Neural cell (in vitro differentiated cells): ENCODE data around the gene PRXL2A. TPM values are rescaled to one million over a fixed set of nuclear protein-coding genes. Genes with fewer than 3 reads are reported as not detected.

Source experiments
- H2AFZ ChIP-seq: fragments of 200-600, 300-800 bp; sonication (generic), shearing (Covaris generic); 2 replicates; pipeline ENCODE4 v1.6.0; 2014; ENCODE audit warnings: low read depth, mild to moderate bottlenecking, antibody characterized with exemption, low read length, moderate library complexity
- H3F3A ChIP-seq: fragments of 200-600 bp; shearing (Covaris generic); 2 replicates; pipeline ENCODE4 v1.6.1; 2016; ENCODE audit warnings: mild to moderate bottlenecking, moderate library complexity, mixed read lengths, antibody characterized with exemption, low read length; ENCODE audit not compliant: insufficient read depth, poor library complexity, severe bottlenecking
- H3K27ac ChIP-seq: fragments of 200-600, 300-800 bp; sonication (generic), shearing (Covaris generic); 2 replicates; pipeline ENCODE4 v1.5.1; 2014; ENCODE audit warnings: mild to moderate bottlenecking, low read length, moderate library complexity
- H3K27me3 ChIP-seq: fragments of 300-800, 200-600 bp; sonication (generic), shearing (Covaris generic); 2 replicates; pipeline ENCODE4 v1.6.0; 2014; ENCODE audit warnings: mild to moderate bottlenecking, low read depth, low read length, moderate library complexity; ENCODE audit not compliant: insufficient read depth
- H3K36me3 ChIP-seq: fragments of 300-800, 200-600 bp; sonication (generic), shearing (Covaris generic); 2 replicates; pipeline ENCODE4 v1.5.1; 2014; ENCODE audit warnings: mild to moderate bottlenecking, antibody characterized with exemption, low read length, moderate library complexity; ENCODE audit not compliant: insufficient read depth
- H3K4me2 ChIP-seq: fragments of 300-800, 200-600 bp; sonication (generic), shearing (Covaris generic); 2 replicates; pipeline ENCODE4 v1.6.0; 2014; ENCODE audit warnings: mild to moderate bottlenecking, low read length
- H3K4me3 ChIP-seq: fragments of 300-800, 200-600 bp; sonication (generic), shearing (Covaris generic); 2 replicates; pipeline ENCODE4 v1.5.1; 2014; ENCODE audit warnings: mild to moderate bottlenecking, low read length, moderate library complexity
- H3K79me2 ChIP-seq: fragments of 200-600 bp; shearing (Covaris generic); replicated peaks from 2 replicates; pipeline ENCODE4 v1.6.0; 2014; ENCODE audit warnings: mild to moderate bottlenecking, low read length, moderate library complexity; ENCODE audit not compliant: insufficient read depth
- H3K9ac ChIP-seq: fragments of 300-800, 200-600 bp; sonication (generic), shearing (Covaris generic); 2 replicates; pipeline ENCODE4 v1.6.1; 2016; ENCODE audit warnings: mild to moderate bottlenecking, low read length, mixed read lengths
- H3K9me2 ChIP-seq: fragments of 200-600 bp; shearing (Covaris generic); 2 replicates; pipeline ENCODE4 v1.6.1; 2016; ENCODE audit warnings: mild to moderate bottlenecking, low read length, mixed read lengths; ENCODE audit not compliant: insufficient read depth
- H3K9me3 ChIP-seq: fragments of 200-600, 300-800 bp; sonication (generic), shearing (Covaris generic); 2 replicates; pipeline ENCODE4 v1.6.1; 2016; ENCODE audit warnings: mild to moderate bottlenecking, mixed run types, low read length, moderate library complexity, mixed read lengths
- H4K20me1 ChIP-seq: fragments of 200-600 bp; shearing (Covaris generic); 2 replicates; pipeline ENCODE4 v1.6.1; 2016; ENCODE audit warnings: mild to moderate bottlenecking, mixed run types; ENCODE audit not compliant: insufficient read depth
- EP300 ChIP-seq: fragments of 450-650 bp; conservative IDR thresholded peaks from 2 replicates; pipeline ENCODE4 v1.6.1; 2014; ENCODE audit warnings: antibody characterized with exemption, mild to moderate bottlenecking, moderate library complexity; ENCODE audit not compliant: poor library complexity, severe bottlenecking
- EZH2 ChIP-seq: fragments of 200-600, 300-800 bp; shearing (Covaris generic), sonication (generic); IDR thresholded peaks from 2 replicates; pipeline ENCODE4 v1.6.1; 2014; ENCODE audit warnings: antibody characterized with exemption, low read length, borderline replicate concordance, mild to moderate bottlenecking; ENCODE audit not compliant: insufficient read depth, poor library complexity, severe bottlenecking
- MXI1 ChIP-seq: fragments of 450-650 bp; conservative IDR thresholded peaks from 2 replicates; pipeline ENCODE4 v1.6.1; 2014; ENCODE audit warnings: antibody characterized with exemption, mild to moderate bottlenecking; ENCODE audit not compliant: poor library complexity, severe bottlenecking
- POLR2AphosphoS5 ChIP-seq: IDR thresholded peaks from 2 replicates; pipeline ENCODE4 v1.6.1; 2012
- RAD21 ChIP-seq: fragments of 450-650 bp; conservative IDR thresholded peaks from 2 replicates; pipeline ENCODE4 v1.6.1; 2014; ENCODE audit warnings: antibody characterized with exemption, mild to moderate bottlenecking, moderate library complexity
- SMC3 ChIP-seq: fragments of 450-650 bp; conservative IDR thresholded peaks from 2 replicates; pipeline ENCODE4 v1.6.1; 2014; ENCODE audit warnings: antibody characterized with exemption, mild to moderate bottlenecking, moderate library complexity; ENCODE audit not compliant: poor library complexity
- TAF1 ChIP-seq: IDR thresholded peaks from 2 replicates; pipeline ENCODE4 v1.6.1; 2012; ENCODE audit warnings: low read depth
- polyA plus RNA-seq: library from polyadenylated mRNA; depleted of rRNA; stranded (reverse); fragments of >200 nt; gene quantifications from 2 replicates; pipeline ENCODE4 v1.2.3, GENCODE V29; 2014
- TF ChIP-seq, protein P1 (sequence below): fragments of 450-650 bp; IDR thresholded peaks from 2 replicates; pipeline ENCODE4 v1.5.1; 2014; ENCODE audit warnings: antibody characterized with exemption, mild to moderate bottlenecking, moderate library complexity; ENCODE audit not compliant: poor library complexity, severe bottlenecking
- TF ChIP-seq, protein P2 (sequence below): IDR thresholded peaks from 2 replicates; pipeline ENCODE4 v1.6.1; 2012; ENCODE audit warnings: borderline replicate concordance

Gene PRXL2A
- polyA plus RNA-seq, 1 donor from 2014 or later, result 60.5 TPM

DNA sequence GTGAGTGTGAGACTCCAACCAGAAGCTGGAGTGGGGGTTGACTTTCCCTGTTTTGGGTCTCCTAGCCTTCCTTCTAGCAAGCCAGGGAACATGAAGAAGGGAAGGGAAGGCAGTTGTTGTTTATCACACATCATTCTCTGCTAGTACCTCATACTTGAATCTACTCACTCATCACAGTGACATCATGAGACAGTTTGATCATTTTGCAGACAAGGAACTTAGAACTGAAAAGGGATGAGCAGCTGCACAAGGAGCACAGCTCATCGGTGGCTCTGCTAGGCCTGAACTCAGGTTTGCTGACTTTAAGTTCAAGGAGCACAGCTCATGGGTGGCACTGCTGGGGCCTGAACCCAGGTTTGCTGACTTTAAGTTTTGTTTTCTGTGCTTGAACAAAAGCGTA lies 19.2 kb downstream of the PRXL2A start:
- H3K9me3 ChIP-seq, result no peaks in the 10 kb centered on the region
- no peak overlapping the region for H3K4me2 ChIP-seq
- no peak overlapping the region for H2AFZ ChIP-seq
- TF ChIP-seq, protein P1, sequence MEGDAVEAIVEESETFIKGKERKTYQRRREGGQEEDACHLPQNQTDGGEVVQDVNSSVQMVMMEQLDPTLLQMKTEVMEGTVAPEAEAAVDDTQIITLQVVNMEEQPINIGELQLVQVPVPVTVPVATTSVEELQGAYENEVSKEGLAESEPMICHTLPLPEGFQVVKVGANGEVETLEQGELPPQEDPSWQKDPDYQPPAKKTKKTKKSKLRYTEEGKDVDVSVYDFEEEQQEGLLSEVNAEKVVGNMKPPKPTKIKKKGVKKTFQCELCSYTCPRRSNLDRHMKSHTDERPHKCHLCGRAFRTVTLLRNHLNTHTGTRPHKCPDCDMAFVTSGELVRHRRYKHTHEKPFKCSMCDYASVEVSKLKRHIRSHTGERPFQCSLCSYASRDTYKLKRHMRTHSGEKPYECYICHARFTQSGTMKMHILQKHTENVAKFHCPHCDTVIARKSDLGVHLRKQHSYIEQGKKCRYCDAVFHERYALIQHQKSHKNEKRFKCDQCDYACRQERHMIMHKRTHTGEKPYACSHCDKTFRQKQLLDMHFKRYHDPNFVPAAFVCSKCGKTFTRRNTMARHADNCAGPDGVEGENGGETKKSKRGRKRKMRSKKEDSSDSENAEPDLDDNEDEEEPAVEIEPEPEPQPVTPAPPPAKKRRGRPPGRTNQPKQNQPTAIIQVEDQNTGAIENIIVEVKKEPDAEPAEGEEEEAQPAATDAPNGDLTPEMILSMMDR, result no peak
- TF ChIP-seq RAD21 (no peak), EP300 (no peak)
- H3F3A ChIP-seq, result no peaks in the 10 kb centered on the region
- H3K79me2 ChIP-seq, result no peaks in the 10 kb centered on the region
- H3K36me3 ChIP-seq, result peaks cover 5% of the 10 kb centered on the region
- H3K4me3 ChIP-seq, result no peak overlapping the region
- H3K9me2 ChIP-seq, result no peaks in the 10 kb centered on the region
- H4K20me1 ChIP-seq, result no peaks in the 10 kb centered on the region
- H3K9ac ChIP-seq, result no peak overlapping the region
- H3K27ac ChIP-seq, result no peak overlapping the region
- H3K27me3 ChIP-seq, result no peaks in the 10 kb centered on the region

DNA sequence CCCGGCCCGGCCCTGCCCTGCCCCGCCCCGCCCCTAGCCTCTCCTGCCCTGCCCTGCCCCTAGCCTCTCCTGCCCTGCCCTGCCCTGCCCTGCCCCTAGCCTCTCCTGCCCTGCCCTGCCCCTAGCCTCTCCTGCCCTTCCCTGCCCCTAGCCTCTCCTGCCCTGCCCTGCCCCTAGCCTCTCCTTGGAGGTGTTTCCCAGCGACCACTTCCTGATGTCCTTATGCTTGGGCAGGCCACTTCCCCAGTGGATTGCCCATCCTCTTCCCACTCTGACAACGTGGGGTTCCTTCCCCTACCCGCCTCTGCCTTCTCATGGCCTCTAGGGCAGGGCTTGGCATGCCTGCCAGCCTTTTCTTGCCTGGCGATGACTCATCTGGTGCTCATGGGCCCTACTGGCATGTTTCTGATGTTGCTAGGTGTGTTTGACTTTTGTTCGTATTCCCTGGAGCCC lies 21.2 kb downstream of the PRXL2A start:
- Histone ChIP-seq H3K9me3 (no peaks in the 10 kb centered on the region), H3K27me3 (no peaks in the 10 kb centered on the region), H3K9me2 (no peaks in the 10 kb centered on the region), H3K9ac (no peak overlapping the region), H3F3A (no peaks in the 10 kb centered on the region), H3K79me2 (no peaks in the 10 kb centered on the region), H3K4me3 (no peak overlapping the region), H3K27ac (no peak overlapping the region), H3K36me3 (no peaks in the 10 kb centered on the region), H2AFZ (no peak overlapping the region), H3K4me2 (no peak overlapping the region), H4K20me1 (no peaks in the 10 kb centered on the region)
- no peak for TF ChIP-seq RAD21

- no peak overlapping the region for H3K9ac ChIP-seq
- TF ChIP-seq, protein P1, result no peak
- TF ChIP-seq SMC3, result no peak
- TF ChIP-seq POLR2AphosphoS5, result no peak
- TF ChIP-seq EZH2, result no peak
- TF ChIP-seq EP300, result no peak
- TF ChIP-seq RAD21, result no peak
- TF ChIP-seq MXI1, result no peak
- TF ChIP-seq, protein P2, sequence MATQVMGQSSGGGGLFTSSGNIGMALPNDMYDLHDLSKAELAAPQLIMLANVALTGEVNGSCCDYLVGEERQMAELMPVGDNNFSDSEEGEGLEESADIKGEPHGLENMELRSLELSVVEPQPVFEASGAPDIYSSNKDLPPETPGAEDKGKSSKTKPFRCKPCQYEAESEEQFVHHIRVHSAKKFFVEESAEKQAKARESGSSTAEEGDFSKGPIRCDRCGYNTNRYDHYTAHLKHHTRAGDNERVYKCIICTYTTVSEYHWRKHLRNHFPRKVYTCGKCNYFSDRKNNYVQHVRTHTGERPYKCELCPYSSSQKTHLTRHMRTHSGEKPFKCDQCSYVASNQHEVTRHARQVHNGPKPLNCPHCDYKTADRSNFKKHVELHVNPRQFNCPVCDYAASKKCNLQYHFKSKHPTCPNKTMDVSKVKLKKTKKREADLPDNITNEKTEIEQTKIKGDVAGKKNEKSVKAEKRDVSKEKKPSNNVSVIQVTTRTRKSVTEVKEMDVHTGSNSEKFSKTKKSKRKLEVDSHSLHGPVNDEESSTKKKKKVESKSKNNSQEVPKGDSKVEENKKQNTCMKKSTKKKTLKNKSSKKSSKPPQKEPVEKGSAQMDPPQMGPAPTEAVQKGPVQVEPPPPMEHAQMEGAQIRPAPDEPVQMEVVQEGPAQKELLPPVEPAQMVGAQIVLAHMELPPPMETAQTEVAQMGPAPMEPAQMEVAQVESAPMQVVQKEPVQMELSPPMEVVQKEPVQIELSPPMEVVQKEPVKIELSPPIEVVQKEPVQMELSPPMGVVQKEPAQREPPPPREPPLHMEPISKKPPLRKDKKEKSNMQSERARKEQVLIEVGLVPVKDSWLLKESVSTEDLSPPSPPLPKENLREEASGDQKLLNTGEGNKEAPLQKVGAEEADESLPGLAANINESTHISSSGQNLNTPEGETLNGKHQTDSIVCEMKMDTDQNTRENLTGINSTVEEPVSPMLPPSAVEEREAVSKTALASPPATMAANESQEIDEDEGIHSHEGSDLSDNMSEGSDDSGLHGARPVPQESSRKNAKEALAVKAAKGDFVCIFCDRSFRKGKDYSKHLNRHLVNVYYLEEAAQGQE, result no peak
- no peak for TF ChIP-seq TAF1
- no peaks in the 10 kb centered on the region for H3K9me3 ChIP-seq
- no peaks in the 10 kb centered on the region for H4K20me1 ChIP-seq
- no peak overlapping the region for H3K4me3 ChIP-seq
- H3K4me2 ChIP-seq, result no peak overlapping the region
- no peaks in the 10 kb centered on the region for H3K27me3 ChIP-seq
- no peak overlapping the region for H2AFZ ChIP-seq
- H3K79me2 ChIP-seq, result no peaks in the 10 kb centered on the region
- no peaks in the 10 kb centered on the region for H3K36me3 ChIP-seq
- no peaks in the 10 kb centered on the region for H3K9me2 ChIP-seq
- H3K27ac ChIP-seq, result no peak overlapping the region
- no peaks in the 10 kb centered on the region for H3F3A ChIP-seq
Measured at GRCh38 chr10:80433134-80433533, 24.8 kb downstream of the PRXL2A start.
